B cell (primary cell): Measurements from ENCODE around the gene ARHGAP18.

Source experiments
- CTCF ChIP-seq: fragments of 200-600 bp; IDR thresholded peaks from one replicate; pipeline ENCODE4 v1.8.0; 2022; ENCODE audit warnings: antibody characterized with exemption, mild to moderate bottlenecking
- EZH2 ChIP-seq: IDR thresholded peaks from 2 replicates; pipeline ENCODE4 v1.6.1; 2012; ENCODE audit warnings: borderline replicate concordance, low read depth, mild to moderate bottlenecking, moderate library complexity, low read length; ENCODE audit not compliant: insufficient read depth, poor library complexity, severe bottlenecking

DNA sequence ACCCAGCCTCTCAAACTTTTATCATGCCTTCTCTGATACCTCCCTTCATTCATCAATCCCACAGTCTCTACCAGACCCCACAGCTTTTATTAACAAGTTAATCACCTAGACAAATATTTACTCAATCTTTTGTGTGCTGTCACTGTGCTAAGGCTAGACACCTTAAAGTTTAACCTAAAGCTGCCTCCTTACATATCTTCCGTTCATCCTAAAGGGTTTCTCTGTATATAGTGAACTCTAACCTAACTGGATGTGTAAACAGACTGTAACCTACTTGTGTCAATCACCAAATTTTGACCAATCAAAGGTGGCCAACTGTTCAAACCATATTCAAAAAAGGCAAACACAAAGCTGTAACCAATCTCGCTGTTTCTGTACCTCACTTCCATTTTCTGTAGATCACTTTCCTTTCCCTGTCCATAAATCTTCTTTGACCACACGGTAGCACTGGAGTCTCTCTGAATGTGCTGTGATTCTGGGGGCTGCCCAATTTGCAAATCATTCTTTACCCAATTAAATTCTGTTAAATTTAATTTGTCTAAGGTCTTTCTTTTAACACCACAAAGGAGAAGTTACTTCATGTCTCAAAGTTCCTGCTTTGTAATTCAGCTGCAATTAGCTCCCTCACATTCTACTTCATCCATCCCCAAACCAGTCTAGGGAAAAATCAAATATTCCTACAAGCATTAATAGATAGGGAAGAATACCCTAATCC is 72.5 kb downstream of the ARHGAP18 start:
- TF ChIP-seq CTCF (no peak), EZH2 (no peak)
